Measurements from ENCODE around the gene HEPHL1.

GRCh38 chr11:94154095-94154856 is 133.1 kb downstream of the HEPHL1 start:
- TF ChIP-seq CTCF (IDR thresholded peaks at IDR 0.05) (no peak), EZH2 (IDR thresholded peaks at IDR 0.05) (no peak), EZH2phosphoT487 (IDR thresholded peaks at IDR 0.05) (no peak)

Measured in neural progenitor cell (in vitro differentiated cells).